Measurements from ENCODE around the gene GPRIN2.

The GPRIN2 gene

GRCh38 chr10:46554166-46554781, 2.2 kb downstream of the GPRIN2 start:
- Histone ChIP-seq H2AFZ (ENCODE audit: low read depth, low read length, severe bottlenecking) (no peak overlapping the region), H3K9ac (ENCODE audit: low read length) (no peak overlapping the region), H3F3A (ENCODE audit: insufficient read depth) (no peaks in the 10 kb centered on the region), H3K27me3 (ENCODE audit: low read length) (no peaks in the 10 kb centered on the region), H4K20me1 (ENCODE audit: low read depth, low read length) (no peaks in the 10 kb centered on the region), H3K27ac (ENCODE audit: low read depth, low read length) (no peak overlapping the region), H3K79me2 (ENCODE audit: insufficient read depth, low read length) (no peaks in the 10 kb centered on the region), H3K4me3 (ENCODE audit: insufficient read depth, low read length, poor library complexity, severe bottlenecking) (no peak overlapping the region), H3K9me2 (replicated peaks; ENCODE audit: insufficient read depth, low read length) (no peaks in the 10 kb centered on the region), H3K36me3 (ENCODE audit: low read length) (no peaks in the 10 kb centered on the region), H3K4me2 (ENCODE audit: low read depth, low read length, poor library complexity, severe bottlenecking) (no peak overlapping the region), H3K9me3 (ENCODE audit: insufficient read depth, low read length) (no peaks in the 10 kb centered on the region)
- TF ChIP-seq EZH2phosphoT487 (conservative IDR thresholded peaks at IDR 0.05; ENCODE audit: low read length) = no peak
- TF ChIP-seq, protein P1, sequence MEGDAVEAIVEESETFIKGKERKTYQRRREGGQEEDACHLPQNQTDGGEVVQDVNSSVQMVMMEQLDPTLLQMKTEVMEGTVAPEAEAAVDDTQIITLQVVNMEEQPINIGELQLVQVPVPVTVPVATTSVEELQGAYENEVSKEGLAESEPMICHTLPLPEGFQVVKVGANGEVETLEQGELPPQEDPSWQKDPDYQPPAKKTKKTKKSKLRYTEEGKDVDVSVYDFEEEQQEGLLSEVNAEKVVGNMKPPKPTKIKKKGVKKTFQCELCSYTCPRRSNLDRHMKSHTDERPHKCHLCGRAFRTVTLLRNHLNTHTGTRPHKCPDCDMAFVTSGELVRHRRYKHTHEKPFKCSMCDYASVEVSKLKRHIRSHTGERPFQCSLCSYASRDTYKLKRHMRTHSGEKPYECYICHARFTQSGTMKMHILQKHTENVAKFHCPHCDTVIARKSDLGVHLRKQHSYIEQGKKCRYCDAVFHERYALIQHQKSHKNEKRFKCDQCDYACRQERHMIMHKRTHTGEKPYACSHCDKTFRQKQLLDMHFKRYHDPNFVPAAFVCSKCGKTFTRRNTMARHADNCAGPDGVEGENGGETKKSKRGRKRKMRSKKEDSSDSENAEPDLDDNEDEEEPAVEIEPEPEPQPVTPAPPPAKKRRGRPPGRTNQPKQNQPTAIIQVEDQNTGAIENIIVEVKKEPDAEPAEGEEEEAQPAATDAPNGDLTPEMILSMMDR (IDR thresholded peaks at IDR 0.05; ENCODE audit: insufficient read depth, low read length, poor library complexity, severe bottlenecking) = no peak

DNA sequence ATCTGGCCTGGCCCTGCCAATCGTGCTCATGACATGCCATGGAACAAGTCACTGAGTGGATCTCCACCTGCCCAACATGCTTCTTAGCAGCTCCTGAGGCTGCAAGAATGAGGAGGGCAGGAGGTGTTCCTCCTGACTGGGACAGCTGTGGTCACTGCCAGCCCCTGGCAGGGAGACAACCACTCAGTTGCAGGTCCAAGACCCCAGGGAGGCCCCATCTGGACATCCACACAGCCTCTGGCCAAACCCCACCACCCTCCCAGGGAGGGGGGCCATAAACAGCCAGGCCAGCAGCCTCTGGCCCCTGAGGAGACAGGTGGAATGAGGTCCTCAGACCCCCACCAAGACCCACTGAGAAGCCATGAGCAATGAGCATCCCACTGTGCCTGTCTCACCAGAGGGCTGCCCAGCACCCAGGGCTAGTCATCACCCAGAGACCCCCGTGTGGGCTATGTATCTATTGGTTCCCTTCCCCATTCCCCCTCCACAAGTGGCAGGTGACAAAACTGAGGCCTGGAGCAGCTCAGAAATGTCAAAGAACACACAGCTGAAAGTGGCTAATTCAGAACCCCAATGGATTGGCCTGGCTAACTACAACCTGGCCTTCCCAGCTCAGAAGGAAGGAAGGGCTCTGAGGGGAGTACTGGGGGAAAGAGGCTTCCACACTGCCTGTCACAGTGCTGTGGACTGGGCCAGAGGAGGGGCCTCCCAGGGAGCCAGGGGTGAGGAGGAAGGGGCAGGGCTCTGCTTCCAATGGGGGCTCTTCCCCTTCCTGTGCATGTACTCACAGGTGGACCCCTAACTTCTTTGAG, 3.0 kb downstream of the GPRIN2 start:
- Histone ChIP-seq H3F3A (ENCODE audit: insufficient read depth) (no peaks in the 10 kb centered on the region), H3K27me3 (ENCODE audit: low read length) (no peaks in the 10 kb centered on the region), H3K9ac (ENCODE audit: low read length) (no peak overlapping the region), H4K20me1 (ENCODE audit: low read depth, low read length) (no peaks in the 10 kb centered on the region), H3K4me3 (ENCODE audit: insufficient read depth, low read length, poor library complexity, severe bottlenecking) (no peak overlapping the region), H3K79me2 (ENCODE audit: insufficient read depth, low read length) (no peaks in the 10 kb centered on the region), H2AFZ (ENCODE audit: low read depth, low read length, severe bottlenecking) (no peak overlapping the region), H3K9me3 (ENCODE audit: insufficient read depth, low read length) (no peaks in the 10 kb centered on the region), H3K4me2 (ENCODE audit: low read depth, low read length, poor library complexity, severe bottlenecking) (no peak overlapping the region), H3K27ac (ENCODE audit: low read depth, low read length) (no peak overlapping the region), H3K9me2 (replicated peaks; ENCODE audit: insufficient read depth, low read length) (no peaks in the 10 kb centered on the region), H3K36me3 (ENCODE audit: low read length) (no peaks in the 10 kb centered on the region)
- TF ChIP-seq, protein P1 (IDR thresholded peaks at IDR 0.05; ENCODE audit: insufficient read depth, low read length, poor library complexity, severe bottlenecking) = no peak
- TF ChIP-seq EZH2phosphoT487 (conservative IDR thresholded peaks at IDR 0.05; ENCODE audit: low read length) = no peak

GRCh38 chr10:46552526-46553237, 3.8 kb downstream of the GPRIN2 start:
- Histone ChIP-seq H3K27me3 (ENCODE audit: low read length) (no peaks in the 10 kb centered on the region), H2AFZ (ENCODE audit: low read depth, low read length, severe bottlenecking) (no peak overlapping the region), H3K27ac (ENCODE audit: low read depth, low read length) (no peak overlapping the region), H3K9me3 (ENCODE audit: insufficient read depth, low read length) (no peaks in the 10 kb centered on the region), H3K4me2 (ENCODE audit: low read depth, low read length, poor library complexity, severe bottlenecking) (no peak overlapping the region), H3K36me3 (ENCODE audit: low read length) (no peaks in the 10 kb centered on the region), H3F3A (ENCODE audit: insufficient read depth) (no peaks in the 10 kb centered on the region), H3K79me2 (ENCODE audit: insufficient read depth, low read length) (no peaks in the 10 kb centered on the region), H3K9ac (ENCODE audit: low read length) (no peak overlapping the region), H4K20me1 (ENCODE audit: low read depth, low read length) (no peaks in the 10 kb centered on the region), H3K9me2 (replicated peaks; ENCODE audit: insufficient read depth, low read length) (no peaks in the 10 kb centered on the region), H3K4me3 (ENCODE audit: insufficient read depth, low read length, poor library complexity, severe bottlenecking) (no peak overlapping the region)
- TF ChIP-seq, protein P1 (IDR thresholded peaks at IDR 0.05; ENCODE audit: insufficient read depth, low read length, poor library complexity, severe bottlenecking) = no peak
- TF ChIP-seq EZH2phosphoT487 (conservative IDR thresholded peaks at IDR 0.05; ENCODE audit: low read length) = no peak

All from SU-DHL-6 (cell line).